KOPT-K1 (cell line): ENCODE data around the gene PEF1.

ENCODE experiments used
- H3K27ac ChIP-seq: fragments of 200-600 bp; sonication (generic); 2 replicates; pipeline ENCODE4 v1.5.1; 2016; ENCODE audit warnings: antibody characterized with exemption, mild to moderate bottlenecking, low read depth, low read length; ENCODE audit not compliant: poor library complexity, severe bottlenecking
- H3K36me3 ChIP-seq: fragments of 200-600 bp; sonication (generic); 2 replicates; pipeline ENCODE4 v1.5.1; 2017; ENCODE audit warnings: antibody characterized with exemption, mild to moderate bottlenecking, low read length, moderate library complexity; ENCODE audit not compliant: insufficient read depth
- H3K9me3 ChIP-seq: fragments of 200-600 bp; sonication (generic); 2 replicates; pipeline ENCODE4 v1.5.1; 2017; ENCODE audit warnings: antibody characterized with exemption, low read length, mild to moderate bottlenecking; ENCODE audit not compliant: insufficient read depth, poor library complexity, severe bottlenecking

Gene PEF1

DNA sequence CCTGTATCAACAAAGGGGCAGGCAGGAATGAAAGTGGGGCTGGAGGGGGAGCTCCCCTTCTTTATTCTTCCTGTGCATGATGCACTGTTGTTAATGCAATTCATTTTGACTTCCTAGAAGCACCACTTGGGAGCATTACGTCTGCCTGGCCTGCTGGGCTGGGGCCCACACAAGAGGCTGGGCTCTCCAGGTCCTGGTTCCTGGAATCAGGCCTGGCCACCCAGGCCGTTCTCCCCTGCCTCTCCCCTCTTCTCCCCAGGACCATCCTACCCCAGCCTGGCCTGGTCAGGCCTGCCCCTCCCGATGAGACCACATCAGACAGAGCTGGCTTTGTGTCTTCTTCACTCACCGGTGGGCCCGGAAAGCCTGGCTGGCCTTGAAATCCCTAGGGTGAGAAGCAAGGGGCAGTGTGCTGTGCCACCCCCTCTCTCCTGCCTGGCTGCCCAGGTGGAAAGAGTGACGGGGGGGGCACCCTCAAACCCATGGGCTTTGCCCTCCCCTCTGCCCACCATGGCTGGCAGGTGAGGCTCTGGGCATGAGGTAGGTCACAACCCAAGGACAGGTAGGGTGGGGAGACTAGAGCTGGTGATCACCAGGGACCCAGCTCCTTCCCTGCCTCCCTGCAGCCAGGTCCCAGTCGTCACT, 20.7 kb upstream of the PEF1 start:
- H3K27ac ChIP-seq: no peak overlapping the region
- no peaks in the 10 kb centered on the region for H3K9me3 ChIP-seq
- no peaks in the 10 kb centered on the region for H3K36me3 ChIP-seq

- no peaks in the 10 kb centered on the region for H3K9me3 ChIP-seq
- no peak overlapping the region for H3K27ac ChIP-seq
- H3K36me3 ChIP-seq: no peaks in the 10 kb centered on the region
Observed at GRCh38 chr1:31664528-31664927, 19.9 kb upstream of the PEF1 start.

DNA sequence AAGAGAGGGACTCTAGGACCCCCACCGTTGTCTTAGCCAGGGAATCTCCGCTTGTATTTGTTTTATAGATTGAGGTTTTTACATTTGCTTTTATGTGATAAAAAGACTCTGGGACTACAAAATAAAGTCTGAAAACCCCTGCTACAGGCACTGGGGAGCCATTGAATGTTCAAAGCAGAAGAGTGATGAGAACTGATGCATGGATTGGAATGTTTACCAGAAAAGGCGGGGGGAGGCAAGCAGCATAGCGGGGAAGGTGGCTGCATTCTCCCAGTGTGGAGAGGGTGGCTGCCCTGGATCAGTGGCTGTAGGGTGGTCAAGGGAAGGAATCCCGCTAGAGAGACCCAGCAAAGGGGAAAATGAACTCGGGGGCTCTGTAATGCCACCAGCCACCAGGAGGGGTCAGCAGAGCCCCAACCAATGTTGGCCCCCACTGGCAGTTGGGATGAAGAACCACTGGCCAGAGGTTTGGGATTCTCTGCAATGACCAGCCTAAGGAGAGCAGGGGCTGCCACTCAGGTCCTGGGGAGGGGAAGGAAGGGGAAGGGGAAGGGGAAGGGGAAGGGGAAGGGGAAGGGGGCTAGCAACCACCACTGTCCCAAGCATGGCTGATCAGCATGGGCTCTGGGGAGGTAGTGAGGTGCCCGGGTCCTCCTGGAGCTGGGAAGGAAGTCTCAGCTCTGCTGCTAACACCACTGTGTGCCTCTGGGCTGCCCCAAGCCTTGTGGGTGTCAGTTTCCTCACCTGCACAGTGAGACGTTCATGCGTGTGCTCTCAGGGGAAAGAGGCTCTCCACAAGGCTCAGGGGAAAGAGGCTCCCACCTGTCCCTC, 19.2 kb upstream of the PEF1 start:
- Histone ChIP-seq H3K9me3 (no peaks in the 10 kb centered on the region), H3K27ac (no peak overlapping the region), H3K36me3 (no peaks in the 10 kb centered on the region)

- no peaks in the 10 kb centered on the region for H3K9me3 ChIP-seq
Observed at GRCh38 chr1:31662463-31662862, 17.8 kb upstream of the PEF1 start.

GRCh38 chr1:31661856-31662255, 17.2 kb upstream of the PEF1 start:
- Histone ChIP-seq H3K9me3 (no peaks in the 10 kb centered on the region), H3K36me3 (no peaks in the 10 kb centered on the region)

More at GRCh38 chr1:31662463-31662862, 17.8 kb upstream of the PEF1 start:
- H3K27ac ChIP-seq: no peak overlapping the region
- H3K36me3 ChIP-seq: no peaks in the 10 kb centered on the region

DNA sequence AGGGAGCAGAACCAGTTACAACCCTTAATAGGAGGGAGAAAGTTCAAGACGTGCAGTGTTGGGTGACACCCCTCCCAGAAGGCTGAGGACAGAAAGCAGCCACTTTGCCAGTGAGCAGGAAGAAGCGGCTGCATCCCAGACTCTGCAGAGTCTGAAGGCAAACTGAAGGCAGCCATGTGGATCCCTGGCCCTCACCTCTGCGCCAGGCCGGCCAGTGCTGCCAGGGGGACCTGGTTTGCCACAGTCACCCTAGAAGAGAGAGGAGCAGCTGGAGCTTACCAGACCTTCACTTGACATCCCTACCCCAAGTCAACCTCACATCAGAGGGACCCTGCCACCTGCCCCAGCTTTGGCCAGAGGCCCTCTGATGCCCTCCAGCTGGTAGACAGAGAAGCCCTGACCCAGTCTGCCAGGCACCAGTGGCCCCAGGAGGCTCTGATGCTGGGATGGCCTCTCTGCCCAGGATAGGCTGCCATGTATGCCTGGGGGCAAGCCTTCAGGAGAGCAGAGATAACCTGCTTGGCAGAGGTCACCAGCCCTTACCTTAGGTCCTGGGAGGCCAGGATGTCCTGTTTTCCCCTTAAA, 16.3 kb upstream of the PEF1 start:
- Histone ChIP-seq H3K27ac (no peak overlapping the region), H3K9me3 (no peaks in the 10 kb centered on the region), H3K36me3 (no peaks in the 10 kb centered on the region)

More at GRCh38 chr1:31661856-31662255, 17.2 kb upstream of the PEF1 start:
- H3K27ac ChIP-seq: no peak overlapping the region

GRCh38 chr1:31659889-31660288, 15.2 kb upstream of the PEF1 start:
- Histone ChIP-seq H3K36me3 (no peaks in the 10 kb centered on the region), H3K9me3 (no peaks in the 10 kb centered on the region), H3K27ac (no peak overlapping the region)

DNA sequence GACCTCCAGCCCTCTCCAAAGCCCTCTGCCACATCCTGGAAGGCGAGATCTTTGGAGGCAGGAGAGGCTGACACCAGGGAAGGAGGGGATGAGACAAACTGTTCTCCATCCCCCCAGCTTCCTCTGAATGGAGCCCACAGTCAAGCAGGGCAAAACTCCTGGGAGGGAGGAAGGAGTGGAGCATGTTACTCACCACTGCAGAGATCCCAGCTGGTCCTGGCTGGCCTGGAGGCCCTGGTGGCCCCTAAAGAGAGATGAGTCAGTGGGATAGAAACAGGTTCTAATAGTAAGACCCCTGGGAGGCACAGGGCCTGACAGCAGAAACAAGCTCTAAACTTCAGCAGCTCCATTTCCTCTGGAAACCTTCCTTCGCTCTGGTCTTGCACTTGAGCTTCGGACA, 14.0 kb upstream of the PEF1 start:
- no peaks in the 10 kb centered on the region for H3K9me3 ChIP-seq
- H3K27ac ChIP-seq: no peak overlapping the region
- H3K36me3 ChIP-seq: no peaks in the 10 kb centered on the region

DNA sequence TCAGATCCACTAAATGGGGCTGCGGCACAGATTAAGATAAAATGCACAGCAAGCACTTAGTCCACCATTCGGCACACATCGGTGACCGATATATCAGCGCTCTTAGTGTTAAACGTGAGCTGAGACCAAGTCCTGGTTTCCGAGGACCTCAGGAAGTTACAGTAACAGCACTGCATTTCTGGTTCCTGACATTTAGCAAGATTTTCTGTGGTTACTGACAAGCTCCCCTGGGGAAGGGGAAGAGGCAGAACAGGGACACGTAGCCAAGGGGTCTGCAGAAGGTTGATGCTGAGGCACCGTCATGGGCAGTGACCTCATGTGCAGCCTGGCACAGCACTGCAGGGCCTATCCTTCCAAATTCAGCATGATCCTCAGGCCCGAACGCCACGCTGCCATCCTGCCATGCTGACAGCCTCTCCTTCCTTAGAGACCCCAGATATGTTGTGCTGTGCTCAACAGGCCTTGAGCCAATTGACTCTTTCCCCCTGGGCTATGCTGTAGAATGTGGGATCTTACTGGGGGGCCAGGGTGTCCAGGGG, 13.4 kb upstream of the PEF1 start:
- Histone ChIP-seq H3K36me3 (no peaks in the 10 kb centered on the region), H3K9me3 (no peaks in the 10 kb centered on the region), H3K27ac (no peak overlapping the region)

GRCh38 chr1:31657020-31657804, 12.5 kb upstream of the PEF1 start:
- H3K9me3 ChIP-seq: no peaks in the 10 kb centered on the region
- H3K36me3 ChIP-seq: no peaks in the 10 kb centered on the region
- no peak overlapping the region for H3K27ac ChIP-seq

GRCh38 chr1:31655756-31656155, 11.1 kb upstream of the PEF1 start:
- H3K36me3 ChIP-seq: no peaks in the 10 kb centered on the region
- H3K9me3 ChIP-seq: no peaks in the 10 kb centered on the region

DNA sequence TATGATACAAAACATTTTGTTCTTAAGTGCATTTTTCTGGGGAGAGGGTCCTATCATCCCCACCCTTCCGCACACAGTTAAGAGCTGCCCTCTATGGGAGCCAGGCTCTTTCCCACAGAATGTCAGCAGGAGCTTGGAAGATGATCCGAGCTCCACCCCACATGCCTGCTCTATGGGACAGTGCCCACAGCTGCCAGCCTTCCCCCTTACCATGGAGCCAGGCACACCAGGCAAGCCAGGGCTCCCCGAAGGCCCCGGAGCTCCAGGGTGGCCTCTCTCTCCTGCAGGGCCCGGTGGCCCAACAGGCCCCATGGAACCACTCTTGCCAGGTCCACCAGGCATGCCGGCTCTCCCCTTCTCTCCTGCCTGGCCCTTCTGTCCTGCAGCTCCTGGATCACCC, 10.4 kb upstream of the PEF1 start:
- Histone ChIP-seq H3K9me3 (no peaks in the 10 kb centered on the region), H3K36me3 (no peaks in the 10 kb centered on the region), H3K27ac (no peak overlapping the region)

More at GRCh38 chr1:31655756-31656155, 11.1 kb upstream of the PEF1 start:
- no peak overlapping the region for H3K27ac ChIP-seq

DNA sequence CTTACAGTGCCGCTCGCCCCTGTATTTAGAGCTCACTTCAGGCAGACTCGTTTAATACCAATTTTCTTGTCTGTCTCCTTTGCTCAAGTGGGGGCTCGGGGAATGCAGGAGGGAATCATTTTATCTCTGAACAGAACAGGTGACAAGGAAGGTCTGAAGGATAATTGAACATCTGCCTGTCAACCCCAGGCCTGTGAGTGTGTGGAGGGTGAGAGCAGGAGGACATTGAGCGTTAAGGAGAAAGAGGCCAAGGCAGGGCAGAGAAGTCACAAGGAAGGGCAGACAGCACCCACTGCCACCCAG, 9.7 kb upstream of the PEF1 start:
- H3K27ac ChIP-seq: no peak overlapping the region

DNA sequence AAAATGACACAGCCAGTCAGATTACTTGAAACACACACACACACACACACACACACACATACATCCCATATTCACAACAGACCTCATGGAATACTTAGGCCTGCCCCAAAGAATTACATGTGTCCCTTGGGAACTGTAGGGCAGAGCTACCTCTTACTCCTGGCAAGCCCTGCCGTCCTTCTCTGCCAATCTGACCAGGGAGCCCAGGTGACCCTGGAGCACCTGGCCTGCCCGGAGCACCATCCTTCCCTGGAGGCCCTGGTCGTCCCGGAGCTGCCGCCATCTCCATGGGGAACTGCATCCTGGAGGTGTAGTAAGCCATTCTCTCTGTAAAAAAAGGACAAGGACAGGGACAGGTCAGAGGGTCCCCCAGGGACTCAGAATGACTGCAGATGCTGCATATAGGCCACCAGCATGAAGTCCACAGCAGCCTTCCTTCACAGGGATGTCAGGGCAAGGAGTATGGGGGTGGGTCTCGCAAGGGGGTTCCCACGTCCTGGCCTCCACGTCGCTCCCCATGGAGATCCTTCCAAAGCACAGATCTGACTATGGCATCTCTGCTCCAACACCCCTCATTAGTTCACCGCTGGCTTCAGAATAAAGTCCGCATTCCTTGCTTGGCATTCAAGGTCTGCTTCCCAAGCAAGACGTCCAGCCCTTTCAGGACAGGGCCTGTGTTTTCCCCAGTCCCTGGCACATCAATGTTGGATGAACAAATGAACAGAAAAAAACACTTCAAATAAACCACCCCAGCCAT, 9.2 kb upstream of the PEF1 start:
- H3K27ac ChIP-seq: no peak overlapping the region
- H3K9me3 ChIP-seq: no peaks in the 10 kb centered on the region
- H3K36me3 ChIP-seq: no peaks in the 10 kb centered on the region

More for the DNA sequence above, 9.7 kb upstream of the PEF1 start:
- H3K36me3 ChIP-seq: no peaks in the 10 kb centered on the region
- no peaks in the 10 kb centered on the region for H3K9me3 ChIP-seq
